ENCODE measurements around the gene RAG1. TPM values are rescaled to one million over a fixed set of nuclear protein-coding genes. Genes with fewer than 3 reads are reported as not detected.

The RAG1 gene
- total RNA-seq, 1 experiment from 2014 or later = 0.90 TPM

GRCh38 chr11:36558571-36559413, 9.0 kb upstream of the RAG1 start:
- TF ChIP-seq CTCF (IDR thresholded peaks at IDR 0.05; ENCODE audit: unreplicated experiment) = no peak

GRCh38 chr11:36564376-36565030, 3.3 kb upstream of the RAG1 start:
- no peaks in the 10 kb centered on the region for H3K9me3 Mint-ChIP-seq (ENCODE audit: low read depth, unreplicated experiment)
- CTCF ChIA-PET = interaction anchor here (0.5 to 4.3 kb wide), 5 partner anchors 30 to 1142 kb away, joined by 3 to 40 read pairs (median 4); partner anchors contain the start of genes IFTAP and TRAF6
- TF ChIP-seq CTCF (IDR thresholded peaks at IDR 0.05; ENCODE audit: unreplicated experiment) = no peak

More at GRCh38 chr11:36558571-36559413, 9.0 kb upstream of the RAG1 start:
- DNase-seq = no peak
- H3K27me3 Mint-ChIP-seq (ENCODE audit: unreplicated experiment) = peaks cover 42% of the 10 kb centered on the region
- BruUV-seq (replicated peaks) = no TSS peak
- CTCF ChIA-PET = no interaction called here
- H3K9me3 Mint-ChIP-seq (ENCODE audit: low read depth, unreplicated experiment) = no peaks in the 10 kb centered on the region
- H3K4me3 Mint-ChIP-seq (ENCODE audit: low read depth, unreplicated experiment) = no peak overlapping the region
- no peak overlapping the region for H3K27ac Mint-ChIP-seq (ENCODE audit: unreplicated experiment)
- no peaks in the 10 kb centered on the region for H3K36me3 Mint-ChIP-seq (ENCODE audit: insufficient read depth, unreplicated experiment)
- intact Hi-C loops (cut with micrococcal nuclease; ENCODE audit: unreplicated experiment) = no loop called here
- peaks cover 9% of the 10 kb centered on the region for H3K4me1 Mint-ChIP-seq (ENCODE audit: low read depth, unreplicated experiment)

GRCh38 chr11:36565031-36565610, 2.7 kb upstream of the RAG1 start:
- intact Hi-C loops (cut with micrococcal nuclease; ENCODE audit: unreplicated experiment) = no loop called here
- Mint-ChIP-seq H3K27me3 (ENCODE audit: unreplicated experiment) (peaks cover 58% of the 10 kb centered on the region), H3K4me1 (ENCODE audit: low read depth, unreplicated experiment) (peaks cover 5% of the 10 kb centered on the region), H3K9me3 (ENCODE audit: low read depth, unreplicated experiment) (no peaks in the 10 kb centered on the region), H3K27ac (ENCODE audit: unreplicated experiment) (no peak overlapping the region), H3K36me3 (ENCODE audit: insufficient read depth, unreplicated experiment) (no peaks in the 10 kb centered on the region), H3K4me3 (ENCODE audit: low read depth, unreplicated experiment) (peak overlapping the region; percentile 58)
- CTCF ChIA-PET = interaction anchor here (1.2 to 4.3 kb wide), 2 partner anchors 137 to 182 kb away, joined by 3 to 40 read pairs; no protein-coding TSS in a partner anchor
- TF ChIP-seq CTCF (IDR thresholded peaks at IDR 0.05; ENCODE audit: unreplicated experiment) = no peak
- BruUV-seq (replicated peaks) = no TSS peak
- DNase-seq = no peak

More at GRCh38 chr11:36564376-36565030, 3.3 kb upstream of the RAG1 start:
- DNase-seq = peak; percentile 40
- Mint-ChIP-seq H3K4me1 (ENCODE audit: low read depth, unreplicated experiment) (peaks cover 5% of the 10 kb centered on the region), H3K36me3 (ENCODE audit: insufficient read depth, unreplicated experiment) (no peaks in the 10 kb centered on the region), H3K4me3 (ENCODE audit: low read depth, unreplicated experiment) (peak overlapping the region; percentile 58), H3K27me3 (ENCODE audit: unreplicated experiment) (peaks cover 64% of the 10 kb centered on the region), H3K27ac (ENCODE audit: unreplicated experiment) (no peak overlapping the region)
- no TSS peak for BruUV-seq (replicated peaks)
- intact Hi-C loops (cut with micrococcal nuclease; ENCODE audit: unreplicated experiment) = loop anchor here (1.0 kb wide), 3 partner anchors 58 to 183 kb away; no protein-coding TSS in a partner anchor

- intact Hi-C loops (cut with micrococcal nuclease; ENCODE audit: unreplicated experiment) = no loop called here
- peaks cover 62% of the 10 kb centered on the region for H3K27me3 Mint-ChIP-seq (ENCODE audit: unreplicated experiment)
- no peak for DNase-seq
- TF ChIP-seq CTCF (IDR thresholded peaks at IDR 0.05; ENCODE audit: unreplicated experiment) = no peak
- H3K9me3 Mint-ChIP-seq (ENCODE audit: low read depth, unreplicated experiment) = no peaks in the 10 kb centered on the region
- peaks cover 5% of the 10 kb centered on the region for H3K4me1 Mint-ChIP-seq (ENCODE audit: low read depth, unreplicated experiment)
- CTCF ChIA-PET = interaction anchor here (4.3 kb wide), 1 partner anchor 181 kb away, joined by 40 read pairs; no protein-coding TSS in a partner anchor
- H3K27ac Mint-ChIP-seq (ENCODE audit: unreplicated experiment) = no peak overlapping the region
- no peaks in the 10 kb centered on the region for H3K36me3 Mint-ChIP-seq (ENCODE audit: insufficient read depth, unreplicated experiment)
- no TSS peak for BruUV-seq (replicated peaks)
- H3K4me3 Mint-ChIP-seq (ENCODE audit: low read depth, unreplicated experiment) = no peak overlapping the region
Measured at GRCh38 chr11:36566407-36567053, 1.3 kb upstream of the RAG1 start.

All from Calu3 (cell line).